ENCODE measurements around the gene WDR72. TPM values are rescaled to one million over a fixed set of nuclear protein-coding genes. Genes with fewer than 3 reads are reported as not detected.
"Not testable (repeated sequence)": the region's sequence is repeated elsewhere in the genome, so short reads cannot be mapped to it uniquely, and the experiment has no call there.

The WDR72 gene
- total RNA-seq, 2 experiments from 2014 or later: not detected

DNA sequence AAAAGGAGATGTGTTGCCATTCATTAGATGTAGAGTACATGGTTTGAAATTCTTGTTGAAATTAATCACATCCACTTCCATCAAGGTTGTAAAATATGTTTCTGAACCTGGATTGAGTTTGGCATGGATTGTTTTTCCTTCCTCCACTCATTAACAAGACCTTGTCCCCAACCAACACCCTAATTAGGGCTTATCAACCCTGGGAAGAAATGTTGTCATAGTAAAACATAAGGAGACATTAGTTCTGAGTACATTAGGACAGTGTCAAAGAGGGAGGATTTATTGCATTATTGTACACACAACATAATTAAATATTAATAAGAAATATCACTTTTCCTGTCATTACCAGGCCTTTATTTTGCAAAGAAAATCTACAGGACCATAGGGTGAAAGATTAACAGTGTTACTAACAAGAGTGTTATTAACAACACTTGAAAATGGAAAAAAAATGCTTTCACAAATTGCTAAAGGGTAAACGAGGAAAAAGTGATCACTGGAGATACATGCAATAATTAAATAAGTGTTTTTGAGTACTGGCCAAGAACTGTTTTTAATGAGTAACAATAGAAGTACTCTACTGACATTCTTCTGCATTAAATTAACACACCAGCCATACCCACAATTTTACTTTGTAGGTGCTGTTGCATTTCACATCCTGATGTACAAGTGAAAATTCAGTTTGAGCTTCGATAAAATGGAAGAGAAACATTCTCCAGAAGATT lies 30.4 kb upstream of the WDR72 start:
- H3K9me3 Mint-ChIP-seq: no peaks in the 10 kb centered on the region
- ATAC-seq (no peak), DNase-seq (no peak)
- peaks cover 4% of the 10 kb centered on the region for H3K27me3 Mint-ChIP-seq
- no peaks in the 10 kb centered on the region for H3K36me3 Mint-ChIP-seq (ENCODE audit: low read depth)
- ChIA-PET CTCF (no interaction called here), POLR2A (no interaction called here)
- TF ChIP-seq, protein P1, sequence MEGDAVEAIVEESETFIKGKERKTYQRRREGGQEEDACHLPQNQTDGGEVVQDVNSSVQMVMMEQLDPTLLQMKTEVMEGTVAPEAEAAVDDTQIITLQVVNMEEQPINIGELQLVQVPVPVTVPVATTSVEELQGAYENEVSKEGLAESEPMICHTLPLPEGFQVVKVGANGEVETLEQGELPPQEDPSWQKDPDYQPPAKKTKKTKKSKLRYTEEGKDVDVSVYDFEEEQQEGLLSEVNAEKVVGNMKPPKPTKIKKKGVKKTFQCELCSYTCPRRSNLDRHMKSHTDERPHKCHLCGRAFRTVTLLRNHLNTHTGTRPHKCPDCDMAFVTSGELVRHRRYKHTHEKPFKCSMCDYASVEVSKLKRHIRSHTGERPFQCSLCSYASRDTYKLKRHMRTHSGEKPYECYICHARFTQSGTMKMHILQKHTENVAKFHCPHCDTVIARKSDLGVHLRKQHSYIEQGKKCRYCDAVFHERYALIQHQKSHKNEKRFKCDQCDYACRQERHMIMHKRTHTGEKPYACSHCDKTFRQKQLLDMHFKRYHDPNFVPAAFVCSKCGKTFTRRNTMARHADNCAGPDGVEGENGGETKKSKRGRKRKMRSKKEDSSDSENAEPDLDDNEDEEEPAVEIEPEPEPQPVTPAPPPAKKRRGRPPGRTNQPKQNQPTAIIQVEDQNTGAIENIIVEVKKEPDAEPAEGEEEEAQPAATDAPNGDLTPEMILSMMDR (IDR thresholded peaks at IDR 0.05): no peak
- no peaks in the 10 kb centered on the region for H3K4me1 Mint-ChIP-seq (ENCODE audit: low read depth)
- no peak overlapping the region for H3K4me3 Mint-ChIP-seq
- no peak overlapping the region for H3K27ac Mint-ChIP-seq
- intact Hi-C loops (cut with micrococcal nuclease): no loop called here

DNA sequence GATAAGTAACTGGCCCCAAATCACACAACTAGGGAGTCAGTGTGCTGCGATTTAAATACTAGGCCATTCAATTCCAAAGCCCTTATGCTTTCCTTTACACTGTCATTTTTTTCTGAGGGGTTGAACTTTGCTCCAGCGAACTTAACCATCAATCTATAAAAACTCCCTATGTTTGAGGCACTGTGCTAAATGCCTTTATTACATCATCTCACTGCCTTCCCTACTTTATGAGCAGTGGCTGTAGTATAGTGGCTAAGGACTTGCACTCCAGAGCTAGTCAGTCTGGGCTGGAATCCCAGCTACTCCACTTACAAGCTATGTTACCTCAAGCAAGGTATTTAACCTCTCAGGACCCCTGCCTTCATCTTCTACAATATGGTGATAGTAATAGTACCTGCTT lies 26.9 kb upstream of the WDR72 start:
- ChIA-PET CTCF (no interaction called here), POLR2A (no interaction called here)
- TF ChIP-seq, protein P1 (IDR thresholded peaks at IDR 0.05): no peak
- no peak for ATAC-seq
- no peaks in the 10 kb centered on the region for H3K4me1 Mint-ChIP-seq (ENCODE audit: low read depth)
- intact Hi-C loops (cut with micrococcal nuclease): no loop called here
- H3K27ac Mint-ChIP-seq: no peak overlapping the region
- peaks cover 1% of the 10 kb centered on the region for H3K9me3 Mint-ChIP-seq
- no peaks in the 10 kb centered on the region for H3K36me3 Mint-ChIP-seq (ENCODE audit: low read depth)
- no peak for DNase-seq
- no peak overlapping the region for H3K4me3 Mint-ChIP-seq
- peaks cover under 1% of the 10 kb centered on the region for H3K27me3 Mint-ChIP-seq

DNA sequence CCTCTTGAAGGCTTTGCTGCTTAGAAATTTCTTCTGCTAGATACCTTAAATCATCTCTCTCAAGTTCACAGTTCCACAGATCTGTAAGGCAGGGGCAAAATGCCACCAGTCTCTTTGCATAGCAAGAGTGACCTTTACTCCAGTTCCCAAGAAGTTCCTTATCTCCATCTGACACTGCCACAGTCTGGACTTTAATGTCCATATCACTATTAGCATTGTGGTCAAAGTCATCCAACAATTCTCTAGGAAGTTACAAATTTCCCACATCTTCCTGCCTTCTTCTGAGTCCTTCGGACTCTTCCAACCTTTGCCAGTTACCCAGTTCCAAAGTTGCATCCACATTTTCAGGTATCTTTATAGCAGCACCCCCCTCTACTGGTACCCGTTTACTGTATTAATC lies 25.8 kb upstream of the WDR72 start:
- H3K9me3 Mint-ChIP-seq; H3K4me3 Mint-ChIP-seq; POLR2A ChIA-PET; intact Hi-C loops (cut with micrococcal nuclease); H3K36me3 Mint-ChIP-seq (ENCODE audit: low read depth); H3K27me3 Mint-ChIP-seq; DNase-seq; ATAC-seq; CTCF ChIA-PET; H3K27ac Mint-ChIP-seq; H3K4me1 Mint-ChIP-seq (ENCODE audit: low read depth): not testable (repeated sequence)

DNA sequence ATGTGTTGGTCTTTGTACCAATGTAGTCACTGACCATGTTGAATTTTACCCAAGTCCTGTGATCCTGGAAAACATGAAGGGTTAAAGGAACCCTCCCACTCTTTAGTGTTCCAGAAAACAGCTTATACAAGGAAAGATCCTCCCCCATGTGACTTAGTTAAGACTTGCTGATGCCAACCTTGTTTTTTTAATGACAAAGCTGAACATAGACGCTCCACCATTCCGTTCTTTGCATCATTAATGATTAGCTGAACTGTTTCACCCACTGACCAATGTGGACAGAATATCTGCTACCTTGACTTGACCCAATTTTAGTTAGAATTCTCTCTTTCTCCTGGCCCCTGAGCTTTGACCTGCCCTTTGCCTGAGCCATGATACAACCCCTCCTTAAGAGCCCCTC lies 3.5 kb upstream of the WDR72 start:
- intact Hi-C loops (cut with micrococcal nuclease): no loop called here
- DNase-seq: no peak
- CTCF ChIA-PET: no interaction called here
- ATAC-seq: no peak
- Mint-ChIP-seq H3K4me1 (ENCODE audit: low read depth) (no peaks in the 10 kb centered on the region), H3K4me3 (no peak overlapping the region), H3K36me3 (ENCODE audit: low read depth) (no peaks in the 10 kb centered on the region), H3K9me3 (no peaks in the 10 kb centered on the region), H3K27me3 (peaks cover 27% of the 10 kb centered on the region), H3K27ac (no peak overlapping the region)
- TF ChIP-seq, protein P1 (IDR thresholded peaks at IDR 0.05): no peak
- POLR2A ChIA-PET: no interaction called here

DNA sequence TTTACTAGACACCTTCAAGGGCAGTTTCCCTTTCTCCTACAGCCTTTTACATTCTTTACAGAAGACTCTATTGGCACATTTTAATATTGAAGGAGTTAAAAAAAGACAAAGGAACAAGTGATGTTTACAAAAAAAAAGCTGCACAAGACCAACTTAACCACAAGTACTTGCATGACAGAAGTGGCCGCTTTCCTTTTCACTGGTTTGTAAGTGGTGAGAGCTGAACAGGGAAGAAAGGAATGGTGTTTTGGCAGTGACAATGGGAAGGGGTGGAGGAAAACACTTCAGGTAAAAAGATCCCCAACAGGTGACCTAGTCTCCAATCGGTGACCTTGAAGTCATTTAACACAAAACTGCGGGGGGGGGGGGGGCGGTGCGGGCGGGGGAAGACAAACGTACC lies 1.1 kb downstream of the WDR72 start:
- Mint-ChIP-seq H3K4me3 (no peak overlapping the region), H3K27ac (no peak overlapping the region), H3K4me1 (ENCODE audit: low read depth) (no peaks in the 10 kb centered on the region), H3K36me3 (ENCODE audit: low read depth) (no peaks in the 10 kb centered on the region), H3K27me3 (peaks cover 30% of the 10 kb centered on the region), H3K9me3 (no peaks in the 10 kb centered on the region)
- intact Hi-C loops (cut with micrococcal nuclease): no loop called here
- CTCF ChIA-PET: no interaction called here
- no peak for DNase-seq
- TF ChIP-seq, protein P1 (IDR thresholded peaks at IDR 0.05): no peak
- ATAC-seq: no peak
- POLR2A ChIA-PET: no interaction called here

All from activated CD8-positive, alpha-beta T cell treated with anti-CD3 and anti-CD28 coated beads for 36 hours (primary cell).